Stimulated activated CD8-positive, alpha-beta memory T cell treated with anti-CD3 and anti-CD28 coated beads, Interleukin-7, amount 100 ng/mL, for 24 hours (primary cell): ENCODE results near the gene OR5A1.

ENCODE experiments used
- DNase-seq: peaks from one replicate; pipeline ENCODE4 v3.0.0-alpha.2; 2020; ENCODE audit warnings: low read depth

The OR5A1 gene

GRCh38 chr11:59479906-59480305, 43.6 kb downstream of the OR5A1 start:
- no peak for DNase-seq

- no peak for DNase-seq
Measured at GRCh38 chr11:59480359-59480758, 44.1 kb downstream of the OR5A1 start.
